Hepatocyte (in vitro differentiated cells): ENCODE results near the gene COPS6. TPM values are rescaled to one million over a fixed set of nuclear protein-coding genes. Genes with fewer than 3 reads are reported as not detected.

Source experiments
- DNase-seq: peaks from one replicate; pipeline ENCODE4 v3.0.0-alpha.2; 2016; ENCODE audit warnings: low spot score
- H2AFZ ChIP-seq: fragments of 200-600 bp; sonication (generic); 2 replicates; pipeline ENCODE4 v1.6.0; 2016; ENCODE audit warnings: antibody characterized with exemption, mild to moderate bottlenecking
- H3K27ac ChIP-seq: fragments of 200-600 bp; sonication (generic); 2 replicates; pipeline ENCODE4 v1.5.1; 2016; ENCODE audit warnings: mild to moderate bottlenecking
- H3K27me3 ChIP-seq: fragments of 200-600 bp; sonication (generic); 2 replicates; pipeline ENCODE4 v1.6.1; 2016
- H3K36me3 ChIP-seq: fragments of 200-600 bp; sonication (generic); replicated peaks from 2 replicates; pipeline ENCODE4 v1.5.1; 2016; ENCODE audit warnings: low read depth; ENCODE audit not compliant: insufficient read depth
- H3K4me1 ChIP-seq: fragments of 200-600 bp; sonication (generic); 2 replicates; pipeline ENCODE4 v1.5.1; 2016; ENCODE audit warnings: mild to moderate bottlenecking, moderate library complexity; ENCODE audit not compliant: insufficient read depth
- H3K4me2 ChIP-seq: fragments of 200-600 bp; sonication (generic); 2 replicates; pipeline ENCODE4 v1.6.0; 2016
- H3K4me3 ChIP-seq: fragments of 200-600 bp; sonication (generic); 2 replicates; pipeline ENCODE4 v1.5.1; 2016; ENCODE audit warnings: mild to moderate bottlenecking
- H3K79me2 ChIP-seq: fragments of 200-600 bp; sonication (generic); 2 replicates; pipeline ENCODE4 v1.6.0; 2017; ENCODE audit warnings: mild to moderate bottlenecking
- H3K9me2 ChIP-seq: fragments of 200-600 bp; sonication (generic); replicated peaks from 2 replicates; pipeline ENCODE4 v1.6.0; 2017; ENCODE audit warnings: mild to moderate bottlenecking; ENCODE audit not compliant: insufficient read depth
- H3K9me3 ChIP-seq: fragments of 200-600 bp; sonication (generic); 2 replicates; pipeline ENCODE4 v1.5.1; 2016; ENCODE audit warnings: low read depth, mild to moderate bottlenecking
- H4K20me1 ChIP-seq: fragments of 200-600 bp; sonication (generic); 2 replicates; pipeline ENCODE4 v1.6.0; 2016; ENCODE audit warnings: mild to moderate bottlenecking; ENCODE audit not compliant: insufficient read depth, poor library complexity, severe bottlenecking
- EZH2 ChIP-seq: fragments of 200-600 bp; sonication (generic); IDR thresholded peaks from 2 replicates; pipeline ENCODE4 v1.6.1; 2016; ENCODE audit warnings: antibody characterized with exemption, mild to moderate bottlenecking, borderline replicate concordance
- EZH2phosphoT487 ChIP-seq: fragments of 200-600 bp; sonication (generic); IDR thresholded peaks from one replicate; pipeline ENCODE4 v1.6.1; 2018; ENCODE audit warnings: antibody characterized with exemption, mild to moderate bottlenecking, low read depth, moderate library complexity; ENCODE audit not compliant: unreplicated experiment, severe bottlenecking
- WGBS: methylation state at CpG from one replicate; pipeline ENCODE4 v1.1.6; 2016; ENCODE audit warnings: low lambda C conversion rate; ENCODE audit errors: missing lambda C conversion rate; 5-methylcytosine and 5-hydroxymethylcytosine counted together
- polyA plus RNA-seq: library from polyadenylated mRNA; unstranded; fragments of >200 nt; fragmentation: Nextera tagmentation; extraction: Ambion mirVana; gene quantifications from 2 replicates; pipeline ENCODE4 v1.2.1, GENCODE V29; 2016
- total RNA-seq: library from RNA; depleted of rRNA; stranded (reverse); fragments of >200 nt; gene quantifications from 2 replicates; pipeline ENCODE4 v1.2.3, GENCODE V29; 2014
- TF ChIP-seq, protein P1 (sequence below): fragments of 200-600 bp; sonication (generic); IDR thresholded peaks from 2 replicates; pipeline ENCODE4 v1.5.1; 2016; ENCODE audit warnings: antibody characterized with exemption, mild to moderate bottlenecking; ENCODE audit not compliant: poor library complexity

Gene COPS6
- total and polyA plus RNA-seq, 2 experiments from 2014 or later, result 41.9 to 163 TPM

DNA sequence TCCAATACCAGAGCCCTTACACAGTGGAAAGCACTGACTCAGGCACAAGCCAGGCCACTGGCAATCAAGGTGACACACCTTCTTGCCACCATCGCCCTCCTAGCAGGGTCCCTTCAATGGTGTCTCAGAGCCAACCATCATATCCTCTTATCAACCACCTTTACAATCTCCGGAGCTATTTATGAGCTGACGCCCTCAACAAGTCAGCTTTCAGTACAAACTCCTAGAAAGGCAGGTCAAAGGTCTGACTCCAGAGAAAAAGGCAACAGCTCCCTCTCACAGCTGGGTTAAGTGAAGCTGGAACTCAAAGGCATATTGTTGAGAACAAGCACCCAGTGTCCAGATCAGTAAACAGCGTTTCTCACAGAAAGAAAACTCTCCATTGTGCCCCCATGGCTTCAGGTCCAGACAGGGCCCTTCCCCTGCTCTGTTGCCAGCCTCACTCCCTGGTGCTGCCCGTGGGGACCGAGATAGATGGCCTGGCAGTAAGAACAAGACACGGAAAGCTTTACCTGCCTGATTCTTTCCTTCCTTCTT, 9.7 kb upstream of the COPS6 start:
- DNase-seq, result peak; percentile 69
- Histone ChIP-seq H3K36me3 (peaks cover 24% of the 10 kb centered on the region), H3K4me2 (peak overlapping the region; percentile 90), H3K9me2 (no peaks in the 10 kb centered on the region), H3K79me2 (peaks cover 72% of the 10 kb centered on the region), H4K20me1 (peaks cover 17% of the 10 kb centered on the region), H2AFZ (no peak overlapping the region), H3K9me3 (peaks cover 5% of the 10 kb centered on the region), H3K4me1 (peaks cover 35% of the 10 kb centered on the region), H3K4me3 (peak overlapping the region; percentile 77), H3K27ac (peak overlapping the region; percentile 92), H3K27me3 (no peaks in the 10 kb centered on the region)
- WGBS, result 75% methylated on average over 7 of the region's 7 CpGs
- TF ChIP-seq EZH2phosphoT487 (no peak), EZH2 (no peak)
- TF ChIP-seq, protein P1, sequence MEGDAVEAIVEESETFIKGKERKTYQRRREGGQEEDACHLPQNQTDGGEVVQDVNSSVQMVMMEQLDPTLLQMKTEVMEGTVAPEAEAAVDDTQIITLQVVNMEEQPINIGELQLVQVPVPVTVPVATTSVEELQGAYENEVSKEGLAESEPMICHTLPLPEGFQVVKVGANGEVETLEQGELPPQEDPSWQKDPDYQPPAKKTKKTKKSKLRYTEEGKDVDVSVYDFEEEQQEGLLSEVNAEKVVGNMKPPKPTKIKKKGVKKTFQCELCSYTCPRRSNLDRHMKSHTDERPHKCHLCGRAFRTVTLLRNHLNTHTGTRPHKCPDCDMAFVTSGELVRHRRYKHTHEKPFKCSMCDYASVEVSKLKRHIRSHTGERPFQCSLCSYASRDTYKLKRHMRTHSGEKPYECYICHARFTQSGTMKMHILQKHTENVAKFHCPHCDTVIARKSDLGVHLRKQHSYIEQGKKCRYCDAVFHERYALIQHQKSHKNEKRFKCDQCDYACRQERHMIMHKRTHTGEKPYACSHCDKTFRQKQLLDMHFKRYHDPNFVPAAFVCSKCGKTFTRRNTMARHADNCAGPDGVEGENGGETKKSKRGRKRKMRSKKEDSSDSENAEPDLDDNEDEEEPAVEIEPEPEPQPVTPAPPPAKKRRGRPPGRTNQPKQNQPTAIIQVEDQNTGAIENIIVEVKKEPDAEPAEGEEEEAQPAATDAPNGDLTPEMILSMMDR, result no peak

DNA sequence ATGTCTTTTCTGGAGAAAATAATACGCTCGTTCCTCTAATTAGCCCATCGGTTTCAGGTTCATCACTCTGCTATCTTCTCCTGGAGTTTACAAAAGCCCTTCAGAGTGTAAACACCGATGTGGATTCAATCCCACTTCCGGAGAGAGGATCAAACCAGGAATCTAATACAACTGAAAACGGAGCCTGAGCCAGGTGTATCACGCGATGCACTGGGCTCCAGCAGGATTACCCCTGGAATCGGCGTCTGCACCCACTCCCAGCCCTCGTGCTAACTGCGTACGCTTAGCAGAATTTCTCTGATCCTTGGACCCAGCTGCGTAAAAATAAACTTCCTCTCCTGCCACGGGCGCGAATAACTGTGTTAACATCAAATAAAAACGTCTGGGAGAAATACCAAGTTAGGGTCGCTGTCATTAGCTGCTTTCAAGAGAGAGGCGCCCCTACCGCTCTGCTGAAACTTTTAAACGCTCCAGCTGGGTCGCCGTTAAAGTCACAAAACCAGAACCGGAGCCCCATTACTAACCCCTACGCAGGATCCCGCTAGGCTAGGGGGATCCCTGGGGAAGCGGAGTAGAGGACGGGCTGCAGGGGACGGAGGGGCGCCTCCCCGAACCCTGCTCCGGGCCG, 7.7 kb upstream of the COPS6 start:
- Histone ChIP-seq H3K4me1 (peaks cover 35% of the 10 kb centered on the region), H3K4me2 (peak overlapping the region; percentile 90), H4K20me1 (peaks cover 17% of the 10 kb centered on the region), H3K9me3 (no peaks in the 10 kb centered on the region), H3K79me2 (peaks cover 54% of the 10 kb centered on the region), H3K27ac (peak overlapping the region; percentile 92), H3K9me2 (no peaks in the 10 kb centered on the region), H2AFZ (peak overlapping the region; percentile 37), H3K27me3 (no peaks in the 10 kb centered on the region), H3K36me3 (peaks cover 9% of the 10 kb centered on the region), H3K4me3 (peak overlapping the region; percentile 77)
- 1% methylated on average over 33 of the region's 34 CpGs for WGBS
- TF ChIP-seq, protein P1, result no peak
- no peak for TF ChIP-seq EZH2
- no peak for TF ChIP-seq EZH2phosphoT487
- DNase-seq, result peak; percentile 68

DNA sequence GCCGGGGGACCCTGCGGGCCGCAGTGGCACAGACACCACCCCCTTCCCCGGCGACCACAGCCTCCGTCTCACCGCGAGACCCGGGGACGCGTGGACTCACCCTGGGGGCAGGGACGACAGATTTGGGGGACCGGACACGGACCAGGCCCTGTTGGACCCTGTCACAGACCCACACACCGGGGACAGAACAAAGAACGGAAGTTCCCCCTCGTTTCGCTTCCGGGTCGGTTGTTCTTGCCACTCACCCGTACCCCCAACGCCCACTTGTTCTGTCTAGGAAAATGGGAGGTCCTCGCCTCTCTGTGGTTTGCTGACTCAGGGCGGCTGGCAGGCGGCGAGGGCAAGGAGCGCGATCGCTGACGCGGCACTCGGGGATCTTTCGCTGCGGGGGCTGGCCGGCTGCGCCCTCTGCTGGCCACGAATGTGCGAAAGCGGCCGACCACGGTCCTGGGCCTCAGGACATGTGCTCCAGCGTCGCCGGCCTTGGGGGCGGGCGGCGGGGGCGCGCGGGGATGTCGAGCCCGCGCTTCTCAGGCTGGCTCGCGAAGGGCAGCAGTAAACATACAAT, 7.2 kb upstream of the COPS6 start, which contains the start of gene ZNF3:
Gene ZNF3, minus strand, starts transcription at position 189 of the 568 bp plus-strand sequence. CDS start 4,366 bp downstream, outside the sequence.
- Histone ChIP-seq H3K27me3 (no peaks in the 10 kb centered on the region), H2AFZ (peak within 1 kb of the TSS; percentile 37), H4K20me1 (peaks cover 17% of the 10 kb centered on the region), H3K27ac (peak within 1 kb of the TSS; percentile 92), H3K9me3 (no peaks in the 10 kb centered on the region), H3K4me2 (peak within 1 kb of the TSS; percentile 90), H3K79me2 (peaks cover 48% of the 10 kb centered on the region), H3K4me1 (peaks cover 35% of the 10 kb centered on the region), H3K4me3 (peak within 1 kb of the TSS; percentile 77), H3K9me2 (no peaks in the 10 kb centered on the region), H3K36me3 (peaks cover 7% of the 10 kb centered on the region)
- under 1% methylated on average over 45 of the region's 55 CpGs for WGBS
- DNase-seq, result peak; percentile 99
- TF ChIP-seq, protein P1, result peak; percentile 99
- no peak for TF ChIP-seq EZH2phosphoT487
